SK-N-SH treated with all-trans-retinoic acid at 6 μM for 48 hours (cell line): Measurements from ENCODE around the gene IFNGR1.

Experiments used
- ATAC-seq: fragments of 200-7000 bp; cut with Tn5 transposase; 3 replicates; pipeline ENCODE4 v1.9.1; 2020; ENCODE audit warnings: mild to moderate bottlenecking, moderate library complexity
- ARNTL ChIP-seq: fragments of 450-650 bp; formaldehyde crosslinking; IDR thresholded peaks from 2 replicates; pipeline ENCODE4 v1.5.0; 2020; ENCODE audit warnings: low read depth, mild to moderate bottlenecking, moderate library complexity, borderline replicate concordance
- BACH2 ChIP-seq: fragments of 250-450 bp; sonication (Bioruptor Pico); IDR thresholded peaks from 2 replicates; pipeline ENCODE4 v1.9.0; 2021; ENCODE audit warnings: mild to moderate bottlenecking, borderline replicate concordance
- CREB5 ChIP-seq: fragments of 250-450 bp; sonication (Bioruptor Pico); IDR thresholded peaks from 2 replicates; pipeline ENCODE4 v1.5.1; 2020; ENCODE audit warnings: low read depth, mild to moderate bottlenecking, moderate library complexity
- CSRNP3 ChIP-seq: fragments of 250-450 bp; sonication (Bioruptor Pico); IDR thresholded peaks from 2 replicates; pipeline ENCODE4 v1.5.1; 2021; ENCODE audit warnings: mild to moderate bottlenecking, moderate library complexity
- ESRRG ChIP-seq: fragments of 250-450 bp; sonication (Bioruptor Pico); IDR thresholded peaks from 2 replicates; pipeline ENCODE4 v1.6.1; 2021; ENCODE audit warnings: mild to moderate bottlenecking
- GLIS3 ChIP-seq: fragments of 250-450 bp; sonication (Bioruptor Pico); IDR thresholded peaks from 2 replicates; pipeline ENCODE4 v1.5.0; 2020; ENCODE audit warnings: mild to moderate bottlenecking, moderate library complexity
- ISL1 ChIP-seq: fragments of 250-450 bp; sonication (Bioruptor Pico); IDR thresholded peaks from 2 replicates; pipeline ENCODE4 v2.1.2; 2022; ENCODE audit warnings: mild to moderate bottlenecking, moderate library complexity
- OSR1 ChIP-seq: fragments of 250-450 bp; sonication (Bioruptor Pico); IDR thresholded peaks from 2 replicates; pipeline ENCODE4 v1.8.0; 2022; ENCODE audit warnings: moderate library complexity, mild to moderate bottlenecking, inconsistent platforms
- PATZ1 ChIP-seq: fragments of 250-450 bp; sonication (Bioruptor Pico); IDR thresholded peaks from 2 replicates; pipeline ENCODE4 v1.8.0; 2020; ENCODE audit warnings: mild to moderate bottlenecking, moderate library complexity, borderline replicate concordance
- POU6F1 ChIP-seq: fragments of 250-450 bp; sonication (Bioruptor Pico); IDR thresholded peaks from 2 replicates; pipeline ENCODE4 v1.8.0; 2021; ENCODE audit warnings: low read depth, mild to moderate bottlenecking, moderate library complexity, borderline replicate concordance
- PPARA ChIP-seq: fragments of 250-450 bp; sonication (Bioruptor Pico); IDR thresholded peaks from 2 replicates; pipeline ENCODE4 v1.5.0; 2020; ENCODE audit warnings: mild to moderate bottlenecking, borderline replicate concordance
- SNAI2 ChIP-seq: fragments of 250-450 bp; sonication (Bioruptor Pico); IDR thresholded peaks from 2 replicates; pipeline ENCODE4 v1.5.0; 2020; ENCODE audit warnings: mild to moderate bottlenecking, moderate library complexity
- TCF4 ChIP-seq: fragments of 250-450 bp; sonication (Bioruptor Pico); IDR thresholded peaks from 2 replicates; pipeline ENCODE4 v1.8.0; 2021; ENCODE audit warnings: mild to moderate bottlenecking, moderate library complexity, borderline replicate concordance
- TOX ChIP-seq: fragments of 250-450 bp; sonication (Bioruptor Pico); IDR thresholded peaks from 2 replicates; pipeline ENCODE4 v1.8.0; 2021; ENCODE audit warnings: mild to moderate bottlenecking, moderate library complexity, borderline replicate concordance
- ZC3H10 ChIP-seq: fragments of 250-450 bp; sonication (Bioruptor Pico); IDR thresholded peaks from 2 replicates; pipeline ENCODE4 v1.5.1; 2021; ENCODE audit warnings: mild to moderate bottlenecking, moderate library complexity
- ZFP3 ChIP-seq: fragments of 250-450 bp; sonication (Bioruptor Pico); IDR thresholded peaks from 2 replicates; pipeline ENCODE4 v1.5.0; 2020; ENCODE audit warnings: mild to moderate bottlenecking, moderate library complexity
- ZFP30 ChIP-seq: fragments of 450-650 bp; formaldehyde crosslinking; IDR thresholded peaks from 2 replicates; pipeline ENCODE4 v1.5.0; 2022; ENCODE audit warnings: mild to moderate bottlenecking, moderate library complexity
- ZNF70 ChIP-seq: fragments of 450-650 bp; formaldehyde crosslinking; IDR thresholded peaks from 2 replicates; pipeline ENCODE4 v1.5.0; 2020; ENCODE audit warnings: mild to moderate bottlenecking, moderate library complexity
- ZNF8 ChIP-seq: fragments of 450-650 bp; formaldehyde crosslinking; IDR thresholded peaks from 2 replicates; pipeline ENCODE4 v1.5.0; 2020; ENCODE audit warnings: mild to moderate bottlenecking, moderate library complexity

Gene IFNGR1

GRCh38 chr6:137214931-137215330 is 4.3 kb downstream of the IFNGR1 start (continued):
- no peak for TF ChIP-seq TCF4 (CRISPR knock-in tag)
- no peak for TF ChIP-seq ESRRG (CRISPR knock-in tag)

GRCh38 chr6:137213813-137214212 is 5.4 kb downstream of the IFNGR1 start:
- TF ChIP-seq CSRNP3 (CRISPR knock-in tag) (no peak), ZFP30 (no peak), TOX (CRISPR knock-in tag) (no peak), POU6F1 (CRISPR knock-in tag) (no peak), ESRRG (CRISPR knock-in tag) (no peak), OSR1 (CRISPR knock-in tag) (no peak), ZNF70 (CRISPR knock-in tag) (no peak)
- TF ChIP-seq, all 23 proteins: peak for 0
- ATAC-seq = no peak

- TF ChIP-seq ZNF70 (CRISPR knock-in tag) (no peak), ZNF8 (CRISPR knock-in tag) (no peak)
- ATAC-seq = no peak
Measured at GRCh38 chr6:137213331-137213740, 5.8 kb downstream of the IFNGR1 start.

GRCh38 chr6:137211910-137212309 is 7.3 kb downstream of the IFNGR1 start:
- ATAC-seq = no peak
- TF ChIP-seq OSR1 (CRISPR knock-in tag) = no peak
- TF ChIP-seq ARNTL (CRISPR knock-in tag) = no peak
- no peak for TF ChIP-seq PPARA (CRISPR knock-in tag)
- no peak for TF ChIP-seq SNAI2 (CRISPR knock-in tag)
- no peak for TF ChIP-seq TOX (CRISPR knock-in tag)
- no peak for TF ChIP-seq ZC3H10 (CRISPR knock-in tag)
- no peak for TF ChIP-seq ZNF8 (CRISPR knock-in tag)
- no peak for TF ChIP-seq ZFP30
- no peak for TF ChIP-seq PATZ1
- no peak for TF ChIP-seq GLIS3 (CRISPR knock-in tag)
- TF ChIP-seq ISL1 (CRISPR knock-in tag) = no peak
- TF ChIP-seq BACH2 (CRISPR knock-in tag) = no peak
- no peak for TF ChIP-seq POU6F1 (CRISPR knock-in tag)
- no peak for TF ChIP-seq CSRNP3 (CRISPR knock-in tag)
- TF ChIP-seq CREB5 (CRISPR knock-in tag) = no peak
- TF ChIP-seq ZFP3 = no peak
- no peak for TF ChIP-seq TCF4 (CRISPR knock-in tag)
